Measurements from ENCODE around the gene KIAA0753.

KIAA0753 gene

GRCh38 chr17:6639586-6640535 lies 650 bp downstream of the KIAA0753 start:
- DNase-seq, result peak; percentile 42

- no peak for DNase-seq
Measured at GRCh38 chr17:6639014-6639585, 1.4 kb downstream of the KIAA0753 start.

- DNase-seq, result no peak
Measured at GRCh38 chr17:6638046-6638908, 2.2 kb downstream of the KIAA0753 start.

GRCh38 chr17:6637458-6637840 lies 3.1 kb downstream of the KIAA0753 start:
- DNase-seq, result no peak

- no peak for DNase-seq
Measured at GRCh38 chr17:6636616-6637457, 3.7 kb downstream of the KIAA0753 start.

GRCh38 chr17:6636105-6636504 lies 4.4 kb downstream of the KIAA0753 start:
- no peak for DNase-seq

- DNase-seq, result no peak
Measured at GRCh38 chr17:6633263-6633662, 7.2 kb downstream of the KIAA0753 start.

GRCh38 chr17:6632530-6632929 lies 8.0 kb downstream of the KIAA0753 start:
- DNase-seq, result no peak

GRCh38 chr17:6630390-6630789 lies 10.1 kb downstream of the KIAA0753 start:
- no peak for DNase-seq

GRCh38 chr17:6627019-6627418 lies 13.5 kb downstream of the KIAA0753 start:
- DNase-seq, result no peak

- DNase-seq, result no peak
Measured at GRCh38 chr17:6626616-6627015, 13.9 kb downstream of the KIAA0753 start.

GRCh38 chr17:6623941-6624340 lies 16.6 kb downstream of the KIAA0753 start:
- no peak for DNase-seq

GRCh38 chr17:6611231-6611630 lies 29.3 kb downstream of the KIAA0753 start:
- no peak for DNase-seq

GRCh38 chr17:6610011-6610410 lies 30.5 kb downstream of the KIAA0753 start:
- DNase-seq, result no peak

- DNase-seq, result peak; percentile 7
Measured at GRCh38 chr17:6608321-6608720, 32.2 kb downstream of the KIAA0753 start.

- DNase-seq, result no peak
Measured at GRCh38 chr17:6605142-6605541, 35.4 kb downstream of the KIAA0753 start.

- no peak for DNase-seq
Measured at GRCh38 chr17:6603744-6604325, 36.7 kb downstream of the KIAA0753 start.

- DNase-seq, result no peak
Measured at GRCh38 chr17:6602141-6602540, 38.4 kb downstream of the KIAA0753 start.

GRCh38 chr17:6599364-6599763 lies 41.1 kb downstream of the KIAA0753 start:
- DNase-seq, result no peak

- DNase-seq, result no peak
Measured at GRCh38 chr17:6597727-6598126, 42.8 kb downstream of the KIAA0753 start.

- no peak for DNase-seq
Measured at GRCh38 chr17:6596941-6597340, 43.6 kb downstream of the KIAA0753 start.

- DNase-seq, result no peak
Measured at GRCh38 chr17:6596511-6596910, 44.0 kb downstream of the KIAA0753 start.

Data from fibroblast of skin of right quadriceps (primary cell).